WERI-Rb-1 (cell line): ENCODE data around the gene ASIC5.
"Not testable (repeated sequence)": the region's sequence is repeated elsewhere in the genome, so short reads cannot be mapped to it uniquely, and the experiment has no call there.

Experiments
- DNase-seq: peaks from one replicate; pipeline ENCODE4 v3.0.0-alpha.2; 2020
- H3K27ac ChIP-seq: fragments of 250-450 bp; sonication (Bioruptor Pico); 2 replicates; pipeline ENCODE4 v1.5.1; 2020; ENCODE audit warnings: mild to moderate bottlenecking, moderate library complexity
- H3K27me3 ChIP-seq: fragments of 250-450 bp; sonication (Bioruptor Pico); 2 replicates; pipeline ENCODE4 v1.5.1; 2021; ENCODE audit warnings: mild to moderate bottlenecking, low read depth, moderate library complexity; ENCODE audit not compliant: insufficient read depth, severe bottlenecking
- H3K36me3 ChIP-seq: fragments of 250-450 bp; sonication (Bioruptor Pico); 2 replicates; pipeline ENCODE4 v1.5.1; 2020; ENCODE audit warnings: mild to moderate bottlenecking, moderate library complexity
- H3K4me3 ChIP-seq: 2 replicates; pipeline ENCODE4 v1.5.1; 2011; ENCODE audit warnings: low read depth, mild to moderate bottlenecking, control low read depth, low read length
- H3K9me3 ChIP-seq: fragments of 250-450 bp; sonication (Bioruptor Pico); 2 replicates; pipeline ENCODE4 v1.5.1; 2021; ENCODE audit warnings: mild to moderate bottlenecking, moderate library complexity; ENCODE audit not compliant: severe bottlenecking
- TF ChIP-seq, protein P1 (sequence below): IDR thresholded peaks from 2 replicates; pipeline ENCODE4 v1.5.1; 2011; ENCODE audit warnings: low read depth, mild to moderate bottlenecking, control low read depth, inconsistent platforms, low read length

The ASIC5 gene

DNA sequence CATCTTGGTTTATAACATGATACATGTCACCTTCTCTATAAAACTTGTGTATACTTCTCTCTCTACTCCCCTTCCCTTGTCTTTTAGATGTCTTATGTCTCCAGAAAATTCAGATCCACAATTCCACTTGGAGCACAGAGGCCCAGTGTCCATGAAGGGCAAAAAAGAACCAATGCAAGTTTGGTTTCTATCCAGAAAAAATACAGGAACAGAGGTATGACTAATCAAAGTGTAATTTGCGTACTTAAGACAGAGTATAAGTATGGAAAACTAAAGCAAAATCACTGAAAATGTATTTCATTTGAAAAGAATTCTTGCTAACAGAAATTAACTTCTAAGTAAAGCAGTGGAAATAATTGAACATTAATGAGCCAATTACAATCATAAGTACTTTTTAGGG is 61.1 kb downstream of the ASIC5 start:
- no peaks in the 10 kb centered on the region for H3K36me3 ChIP-seq
- no peaks in the 10 kb centered on the region for H3K27me3 ChIP-seq
- TF ChIP-seq, protein P1, sequence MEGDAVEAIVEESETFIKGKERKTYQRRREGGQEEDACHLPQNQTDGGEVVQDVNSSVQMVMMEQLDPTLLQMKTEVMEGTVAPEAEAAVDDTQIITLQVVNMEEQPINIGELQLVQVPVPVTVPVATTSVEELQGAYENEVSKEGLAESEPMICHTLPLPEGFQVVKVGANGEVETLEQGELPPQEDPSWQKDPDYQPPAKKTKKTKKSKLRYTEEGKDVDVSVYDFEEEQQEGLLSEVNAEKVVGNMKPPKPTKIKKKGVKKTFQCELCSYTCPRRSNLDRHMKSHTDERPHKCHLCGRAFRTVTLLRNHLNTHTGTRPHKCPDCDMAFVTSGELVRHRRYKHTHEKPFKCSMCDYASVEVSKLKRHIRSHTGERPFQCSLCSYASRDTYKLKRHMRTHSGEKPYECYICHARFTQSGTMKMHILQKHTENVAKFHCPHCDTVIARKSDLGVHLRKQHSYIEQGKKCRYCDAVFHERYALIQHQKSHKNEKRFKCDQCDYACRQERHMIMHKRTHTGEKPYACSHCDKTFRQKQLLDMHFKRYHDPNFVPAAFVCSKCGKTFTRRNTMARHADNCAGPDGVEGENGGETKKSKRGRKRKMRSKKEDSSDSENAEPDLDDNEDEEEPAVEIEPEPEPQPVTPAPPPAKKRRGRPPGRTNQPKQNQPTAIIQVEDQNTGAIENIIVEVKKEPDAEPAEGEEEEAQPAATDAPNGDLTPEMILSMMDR, result no peak
- H3K9me3 ChIP-seq, result no peaks in the 10 kb centered on the region
- H3K27ac ChIP-seq, result no peak overlapping the region
- no peak for DNase-seq
- no peak overlapping the region for H3K4me3 ChIP-seq

DNA sequence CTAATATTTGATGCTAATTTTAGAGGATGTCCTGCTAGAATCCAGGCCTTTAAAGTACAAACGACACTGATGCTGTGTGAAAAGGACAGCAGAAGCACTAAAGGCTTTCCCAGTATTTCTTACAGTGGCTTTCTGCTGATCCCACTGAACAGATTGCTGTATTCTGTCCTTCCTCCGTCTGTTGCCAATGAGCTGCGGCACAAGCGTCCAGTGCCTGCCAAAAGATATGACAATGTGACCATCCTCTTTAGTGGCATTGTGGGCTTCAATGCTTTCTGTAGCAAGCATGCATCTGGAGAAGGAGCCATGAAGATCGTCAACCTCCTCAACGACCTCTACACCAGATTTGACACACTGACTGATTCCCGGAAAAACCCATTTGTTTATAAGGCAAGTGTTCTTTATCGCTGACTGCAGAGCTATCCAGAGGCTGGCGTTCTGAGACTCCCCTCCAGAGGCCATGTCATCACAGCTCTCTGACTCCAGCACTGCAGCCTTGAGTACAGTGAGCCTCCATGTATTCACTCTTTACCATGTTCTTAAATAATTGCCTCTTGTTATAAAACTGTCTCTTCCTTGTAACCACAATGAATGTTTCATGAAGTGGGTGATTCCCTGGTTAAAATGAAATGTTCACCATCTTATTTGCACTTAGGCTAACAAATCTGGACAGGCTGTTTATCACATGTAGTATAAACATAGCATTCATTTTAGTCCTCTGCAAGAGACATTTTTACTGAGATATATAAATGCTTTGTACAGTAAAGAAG is 63.7 kb downstream of the ASIC5 start:
- Histone ChIP-seq H3K4me3 (no peak overlapping the region), H3K36me3 (no peaks in the 10 kb centered on the region), H3K27ac (no peak overlapping the region), H3K9me3 (no peaks in the 10 kb centered on the region), H3K27me3 (no peaks in the 10 kb centered on the region)
- TF ChIP-seq, protein P1, result no peak
- DNase-seq, result no peak

DNA sequence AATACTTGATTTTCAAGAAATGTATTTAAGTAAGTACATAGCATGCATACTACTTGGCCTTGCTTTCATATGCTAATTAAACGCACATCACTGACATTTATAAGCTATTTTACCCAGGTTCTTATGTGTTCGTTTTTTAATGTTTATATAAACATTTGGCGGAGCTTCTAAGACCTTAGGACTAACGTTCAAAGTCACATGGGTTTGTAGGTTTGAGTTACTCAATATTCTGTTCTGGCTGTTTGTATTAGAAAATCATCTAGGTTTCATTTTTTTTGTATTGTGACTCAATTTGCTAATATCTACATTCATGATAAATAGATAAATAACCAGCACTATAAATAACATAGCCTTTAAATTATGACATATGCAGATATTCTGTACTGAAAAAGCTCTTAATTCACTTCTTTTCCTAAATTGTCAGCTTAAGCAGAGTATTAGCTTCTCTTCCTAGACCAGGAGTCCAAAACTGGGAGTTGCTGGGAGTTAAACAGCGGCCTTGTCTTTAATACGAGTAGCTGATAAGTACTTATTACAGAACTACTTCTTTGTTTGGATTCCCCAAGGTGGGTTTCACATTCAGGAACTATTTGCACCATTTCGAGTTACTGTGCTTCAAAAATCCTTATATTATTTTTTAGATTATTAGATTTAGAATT is 65.3 kb downstream of the ASIC5 start:
- no peak overlapping the region for H3K4me3 ChIP-seq
- DNase-seq, result no peak
- no peaks in the 10 kb centered on the region for H3K9me3 ChIP-seq
- TF ChIP-seq, protein P1, result no peak
- no peaks in the 10 kb centered on the region for H3K27me3 ChIP-seq
- no peaks in the 10 kb centered on the region for H3K36me3 ChIP-seq
- no peak overlapping the region for H3K27ac ChIP-seq

DNA sequence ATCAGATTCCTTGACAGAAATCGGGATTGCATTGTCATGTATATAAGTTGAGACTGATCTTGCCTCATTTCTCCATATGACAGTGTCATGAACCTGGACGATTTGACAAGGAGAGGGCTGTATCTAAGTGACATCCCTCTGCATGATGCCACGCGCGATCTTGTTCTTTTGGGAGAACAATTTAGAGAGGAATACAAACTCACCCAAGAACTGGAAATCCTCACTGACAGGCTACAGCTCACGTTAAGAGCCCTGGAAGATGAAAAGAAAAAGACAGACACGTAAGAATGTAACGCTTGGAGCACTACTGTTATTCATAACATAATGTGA is 66.3 kb downstream of the ASIC5 start:
- Histone ChIP-seq H3K27me3 (no peaks in the 10 kb centered on the region), H3K27ac (no peak overlapping the region), H3K9me3 (no peaks in the 10 kb centered on the region), H3K4me3 (no peak overlapping the region), H3K36me3 (no peaks in the 10 kb centered on the region)
- TF ChIP-seq, protein P1, result no peak
- no peak for DNase-seq

DNA sequence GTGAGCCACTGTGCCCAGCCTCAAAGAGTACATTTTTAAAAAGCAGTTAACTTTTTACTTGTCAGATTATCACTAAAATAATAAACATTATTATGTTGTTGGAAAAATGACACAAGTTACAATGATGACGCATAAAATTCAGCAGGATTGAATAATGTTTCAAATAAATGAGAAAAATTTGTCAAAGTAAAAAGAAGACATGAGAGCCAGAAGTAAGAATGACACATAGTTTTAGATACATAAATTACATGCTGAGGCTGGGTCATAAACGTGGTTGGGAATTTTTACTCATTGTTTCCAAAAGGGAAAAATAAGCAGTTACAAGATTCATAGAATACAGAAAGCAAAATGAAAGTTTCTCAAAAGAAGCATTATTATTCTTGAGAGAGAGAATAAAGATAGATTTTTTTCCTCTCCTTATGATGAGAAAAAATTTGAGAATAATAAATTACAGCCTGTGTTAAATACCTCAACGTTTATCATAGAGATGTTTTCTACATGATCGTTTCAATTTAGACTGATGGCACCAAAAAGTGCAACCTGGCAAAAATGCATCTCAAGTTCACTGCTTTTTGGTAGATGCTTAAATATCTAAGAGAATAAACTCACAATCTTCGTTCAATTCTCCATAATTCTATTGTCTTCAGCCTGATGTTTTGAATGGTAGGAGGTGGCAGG is 66.8 kb downstream of the ASIC5 start:
- Histone ChIP-seq H3K36me3 (no peaks in the 10 kb centered on the region), H3K27ac (no peak overlapping the region), H3K4me3 (no peak overlapping the region), H3K27me3 (no peaks in the 10 kb centered on the region), H3K9me3 (no peaks in the 10 kb centered on the region)
- no peak for DNase-seq
- TF ChIP-seq, protein P1, result no peak

DNA sequence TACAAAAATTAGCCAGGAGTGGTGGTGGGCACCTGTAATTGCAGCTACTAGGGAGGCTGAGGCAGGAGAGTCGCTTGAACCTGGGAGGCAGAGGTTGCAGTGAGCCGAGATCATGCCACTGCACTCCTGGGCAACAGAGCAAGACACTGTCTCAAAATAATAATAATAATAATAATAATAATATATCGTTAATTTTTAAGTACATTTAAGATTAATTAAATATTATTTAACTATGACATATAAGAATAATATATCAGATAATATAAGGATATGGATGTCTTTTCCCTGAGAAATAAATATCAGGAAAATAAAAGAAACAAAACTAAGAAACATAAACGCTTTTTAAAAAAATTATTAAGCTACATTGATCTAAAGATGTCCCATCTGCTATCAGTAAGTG is 68.5 kb downstream of the ASIC5 start:
- not testable (repeated sequence) for DNase-seq, H3K9me3 ChIP-seq, H3K36me3 ChIP-seq, H3K4me3 ChIP-seq, H3K27me3 ChIP-seq, H3K27ac ChIP-seq
